ENCODE data around the gene GNAL.
"Not testable (repeated sequence)": the region's sequence is repeated elsewhere in the genome, so short reads cannot be mapped to it uniquely, and the experiment has no call there.

Gene GNAL

GRCh38 chr18:11818486-11819203, 129.6 kb downstream of the GNAL start:
- no peak for DNase-seq

- DNase-seq: no peak
Measured at GRCh38 chr18:11819938-11820337, 130.9 kb downstream of the GNAL start.

- DNase-seq: no peak
Measured at GRCh38 chr18:11820697-11821096, 131.6 kb downstream of the GNAL start.

GRCh38 chr18:11821208-11821607, 132.1 kb downstream of the GNAL start:
- DNase-seq: no peak

- DNase-seq: no peak
Measured at GRCh38 chr18:11821643-11822237, 132.7 kb downstream of the GNAL start.

- DNase-seq: no peak
Measured at GRCh38 chr18:11823545-11823944, 134.5 kb downstream of the GNAL start.

GRCh38 chr18:11826836-11827235, 137.8 kb downstream of the GNAL start:
- DNase-seq: no peak

GRCh38 chr18:11828786-11829432, 139.8 kb downstream of the GNAL start:
- DNase-seq: no peak

- no peak for DNase-seq
Measured at GRCh38 chr18:11830585-11830984, 141.5 kb downstream of the GNAL start.

- no peak for DNase-seq
Measured at GRCh38 chr18:11831921-11832320, 142.9 kb downstream of the GNAL start.

- DNase-seq: no peak
Measured at GRCh38 chr18:11834772-11835171, 145.7 kb downstream of the GNAL start.

- no peak for DNase-seq
Measured at GRCh38 chr18:11839556-11839955, 150.5 kb downstream of the GNAL start.

GRCh38 chr18:11840493-11840892, 151.4 kb downstream of the GNAL start:
- no peak for DNase-seq

GRCh38 chr18:11842562-11842961, 153.5 kb downstream of the GNAL start:
- DNase-seq: peak; percentile 26 to 36

GRCh38 chr18:11844436-11844835, 155.4 kb downstream of the GNAL start:
- DNase-seq: no peak

- no peak for DNase-seq
Measured at GRCh38 chr18:11845654-11846053, 156.6 kb downstream of the GNAL start.

GRCh38 chr18:11847811-11848210, 158.7 kb downstream of the GNAL start:
- no peak for DNase-seq

GRCh38 chr18:11849279-11849678, 160.2 kb downstream of the GNAL start:
- no peak for DNase-seq

- DNase-seq: peak; percentile 51 to 67
Measured at GRCh38 chr18:11849841-11850634, 161.0 kb downstream of the GNAL start.

- peak in 1 of 2 experiments; percentile 6 for DNase-seq
Measured at GRCh38 chr18:11850821-11851145, 161.7 kb downstream of the GNAL start.

GRCh38 chr18:11851146-11851805, 162.2 kb downstream of the GNAL start, which contains the start of gene CHMP1B:
Gene CHMP1B, plus strand, starts transcription at chr18:11851413. Its CDS starts 99 bp downstream, at chr18:11851512.
- DNase-seq: peak; percentile 89 to 91

GRCh38 chr18:11851806-11852337, 162.8 kb downstream of the GNAL start:
- no peak for DNase-seq

- not testable (repeated sequence) for DNase-seq
Measured at GRCh38 chr18:11854554-11854953, 165.5 kb downstream of the GNAL start.

All from SHP77 (cell line).